HEK293 (cell line): ENCODE data around the gene P2RY4.

Experiments
- GLIS1 ChIP-seq: fragments of 450-650 bp; formaldehyde crosslinking; IDR thresholded peaks from 2 replicates; pipeline ENCODE4 v1.5.1; 2016; ENCODE audit warnings: missing biosample characterization, missing genetic modification characterization
- KLF1 ChIP-seq: fragments of 450-650 bp; formaldehyde crosslinking; IDR thresholded peaks from 2 replicates; pipeline ENCODE4 v1.5.1; 2016; ENCODE audit warnings: missing biosample characterization, missing genetic modification characterization
- PRDM2 ChIP-seq: fragments of 450-650 bp; formaldehyde crosslinking; IDR thresholded peaks from 2 replicates; pipeline ENCODE4 v1.5.1; 2016; ENCODE audit warnings: missing biosample characterization, missing genetic modification characterization, borderline replicate concordance
- SP2 ChIP-seq: fragments of 450-650 bp; formaldehyde crosslinking; IDR thresholded peaks from 2 replicates; pipeline ENCODE4 v1.5.1; 2016; ENCODE audit warnings: missing biosample characterization, missing genetic modification characterization
- SP3 ChIP-seq: fragments of 450-650 bp; formaldehyde crosslinking; IDR thresholded peaks from 2 replicates; pipeline ENCODE4 v1.5.1; 2016; ENCODE audit warnings: missing biosample characterization, missing genetic modification characterization
- ZBTB11 ChIP-seq: fragments of 450-650 bp; formaldehyde crosslinking; conservative IDR thresholded peaks from 2 replicates; pipeline ENCODE4 v1.5.1; 2016; ENCODE audit warnings: low read depth, missing biosample characterization, missing genetic modification characterization
- ZBTB17 ChIP-seq: fragments of 450-650 bp; formaldehyde crosslinking; IDR thresholded peaks from 2 replicates; pipeline ENCODE4 v1.5.1; 2016; ENCODE audit warnings: missing biosample characterization, missing genetic modification characterization
- ZBTB8A ChIP-seq: fragments of 450-650 bp; formaldehyde crosslinking; IDR thresholded peaks from 2 replicates; pipeline ENCODE4 v1.5.1; 2016; ENCODE audit warnings: missing biosample characterization, missing genetic modification characterization
- ZFHX2 ChIP-seq: fragments of 450-650 bp; formaldehyde crosslinking; conservative IDR thresholded peaks from 2 replicates; pipeline ENCODE4 v1.5.1; 2016; ENCODE audit warnings: missing biosample characterization, missing genetic modification characterization
- ZNF335 ChIP-seq: fragments of 450-650 bp; formaldehyde crosslinking; conservative IDR thresholded peaks from 2 replicates; pipeline ENCODE4 v1.5.1; 2016; ENCODE audit warnings: missing biosample characterization, missing genetic modification characterization
- ZNF398 ChIP-seq: fragments of 450-650 bp; formaldehyde crosslinking; IDR thresholded peaks from 2 replicates; pipeline ENCODE4 v1.5.1; 2017; ENCODE audit warnings: missing biosample characterization, missing genetic modification characterization
- ZNF416 ChIP-seq: fragments of 450-650 bp; formaldehyde crosslinking; IDR thresholded peaks from 2 replicates; pipeline ENCODE4 v1.5.1; 2016; ENCODE audit warnings: missing biosample characterization, missing genetic modification characterization
- ZNF488 ChIP-seq: fragments of 450-650 bp; formaldehyde crosslinking; IDR thresholded peaks from 2 replicates; pipeline ENCODE4 v1.5.1; 2016; ENCODE audit warnings: missing biosample characterization, missing genetic modification characterization
- ZNF518A ChIP-seq: fragments of 450-650 bp; formaldehyde crosslinking; conservative IDR thresholded peaks from 2 replicates; pipeline ENCODE4 v1.5.1; 2016; ENCODE audit warnings: low read depth, missing biosample characterization, missing genetic modification characterization
- ZNF555 ChIP-seq: fragments of 450-650 bp; formaldehyde crosslinking; conservative IDR thresholded peaks from 2 replicates; pipeline ENCODE4 v1.5.1; 2017; ENCODE audit warnings: missing biosample characterization, mild to moderate bottlenecking, missing genetic modification characterization, inconsistent platforms
- TF ChIP-seq, protein P1 (sequence below): sonication (generic); formaldehyde crosslinking; IDR thresholded peaks from 2 replicates; pipeline ENCODE4 v1.8.1; 2022; ENCODE audit warnings: mild to moderate bottlenecking, moderate library complexity, missing genetic modification reagents
- TF ChIP-seq, protein P2 (sequence below): fragments of 450-650 bp; formaldehyde crosslinking; IDR thresholded peaks from 2 replicates; pipeline ENCODE4 v1.5.1; 2017; ENCODE audit warnings: missing biosample characterization, missing genetic modification characterization

The P2RY4 gene

DNA sequence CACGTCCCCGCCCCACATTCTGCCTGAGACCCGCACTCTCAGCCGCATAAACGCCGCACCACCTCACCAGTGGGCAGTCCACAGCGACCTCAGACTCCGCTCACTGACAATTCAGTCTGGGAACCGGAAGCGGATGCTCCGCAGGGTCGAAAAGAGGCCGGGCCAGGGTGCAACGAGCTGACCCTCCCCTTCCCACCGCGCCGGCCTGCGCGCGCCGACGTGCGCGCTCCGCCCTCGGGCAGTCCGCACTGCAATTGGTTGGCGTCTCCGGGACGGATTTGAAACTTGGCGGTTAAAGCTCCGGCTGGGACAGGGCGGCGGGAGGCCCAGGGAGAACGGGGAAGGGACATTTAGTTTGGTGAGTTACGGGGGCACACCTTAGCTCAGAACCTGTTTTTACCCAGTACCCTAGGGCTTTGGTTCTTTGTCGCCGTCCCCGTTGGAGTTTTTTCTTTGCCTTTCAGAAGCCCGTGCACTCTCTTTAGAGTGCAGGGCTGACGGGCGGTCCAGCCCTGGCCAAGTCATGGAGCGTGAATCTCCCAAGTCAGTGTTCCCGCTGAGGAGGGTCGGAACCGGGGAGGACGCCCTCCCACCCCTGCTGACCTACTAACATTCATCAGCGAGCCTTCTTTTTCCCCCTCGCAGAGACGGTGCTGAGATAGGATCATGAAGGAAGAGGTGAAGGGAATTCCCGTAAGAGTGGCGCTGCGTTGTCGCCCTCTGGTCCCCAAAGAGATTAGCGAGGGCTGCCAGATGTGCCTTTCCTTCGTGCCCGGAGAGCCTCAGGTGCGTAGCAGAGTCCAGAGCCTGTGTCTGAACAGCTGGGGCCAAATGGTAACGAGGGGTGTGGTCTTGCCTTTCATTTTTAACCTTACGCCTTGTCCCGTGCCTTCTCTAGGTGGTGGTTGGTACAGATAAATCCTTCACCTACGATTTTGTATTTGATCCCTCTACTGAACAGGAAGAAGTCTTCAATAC is 30.1 kb upstream of the P2RY4 start, which contains the start of the genes KIF4A and PDZD11 (continued):
- TF ChIP-seq, protein P1, sequence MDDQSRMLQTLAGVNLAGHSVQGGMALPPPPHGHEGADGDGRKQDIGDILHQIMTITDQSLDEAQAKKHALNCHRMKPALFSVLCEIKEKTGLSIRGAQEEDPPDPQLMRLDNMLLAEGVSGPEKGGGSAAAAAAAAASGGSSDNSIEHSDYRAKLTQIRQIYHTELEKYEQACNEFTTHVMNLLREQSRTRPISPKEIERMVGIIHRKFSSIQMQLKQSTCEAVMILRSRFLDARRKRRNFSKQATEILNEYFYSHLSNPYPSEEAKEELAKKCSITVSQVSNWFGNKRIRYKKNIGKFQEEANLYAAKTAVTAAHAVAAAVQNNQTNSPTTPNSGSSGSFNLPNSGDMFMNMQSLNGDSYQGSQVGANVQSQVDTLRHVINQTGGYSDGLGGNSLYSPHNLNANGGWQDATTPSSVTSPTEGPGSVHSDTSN (CRISPR knock-in tag) = no peak
- TF ChIP-seq ZNF518A = peak; percentile 86
- TF ChIP-seq ZNF398 = no peak
- TF ChIP-seq SP3 (tag by site-specific recombination) = peak; percentile 84
- TF ChIP-seq, protein P2, sequence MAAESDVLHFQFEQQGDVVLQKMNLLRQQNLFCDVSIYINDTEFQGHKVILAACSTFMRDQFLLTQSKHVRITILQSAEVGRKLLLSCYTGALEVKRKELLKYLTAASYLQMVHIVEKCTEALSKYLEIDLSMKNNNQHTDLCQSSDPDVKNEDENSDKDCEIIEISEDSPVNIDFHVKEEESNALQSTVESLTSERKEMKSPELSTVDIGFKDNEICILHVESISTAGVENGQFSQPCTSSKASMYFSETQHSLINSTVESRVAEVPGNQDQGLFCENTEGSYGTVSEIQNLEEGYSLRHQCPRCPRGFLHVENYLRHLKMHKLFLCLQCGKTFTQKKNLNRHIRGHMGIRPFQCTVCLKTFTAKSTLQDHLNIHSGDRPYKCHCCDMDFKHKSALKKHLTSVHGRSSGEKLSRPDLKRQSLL (tag by site-specific recombination) = no peak
- no peak for TF ChIP-seq ZNF488
- no peak for TF ChIP-seq ZNF555
- no peak for TF ChIP-seq PRDM2 (tag by site-specific recombination)
- TF ChIP-seq KLF1 = 0 out of 2 replicates have a peak, but pooled peaks have one; percentile 18
- peak; percentile 51 for TF ChIP-seq ZBTB8A (tag by site-specific recombination)
- TF ChIP-seq GLIS1 (tag by site-specific recombination) = 0 out of 2 replicates have a peak, but pooled peaks have one; percentile 12
- no peak for TF ChIP-seq ZNF416 (tag by site-specific recombination)
- 0 out of 2 replicates have a peak, but pooled peaks have one; percentile 12 for TF ChIP-seq ZFHX2 (tag by site-specific recombination)
- peak; percentile 7; the same call in 1 of the 2 replicates for TF ChIP-seq ZBTB17
- peak; percentile 72 for TF ChIP-seq ZNF335 (tag by site-specific recombination)
- peak; percentile 94 for TF ChIP-seq SP2 (tag by site-specific recombination)
- peak; percentile 95 for TF ChIP-seq ZBTB11 (tag by site-specific recombination)
